ENCODE data around the gene CCNL2.
"Not testable (repeated sequence)": the region's sequence is repeated elsewhere in the genome, so short reads cannot be mapped to it uniquely, and the experiment has no call there.

- TF ChIP-seq CTCF (IDR thresholded peaks at IDR 0.05; ENCODE audit: poor library complexity); EZH2 (IDR thresholded peaks at IDR 0.05; ENCODE audit: borderline replicate concordance); EZH2phosphoT487 (IDR thresholded peaks at IDR 0.05; ENCODE audit: low read depth, severe bottlenecking, unreplicated experiment): not testable (repeated sequence)
Measured at GRCh38 chr1:1412311-1412902, 13.3 kb upstream of the CCNL2 start.

Data from hepatocyte (in vitro differentiated cells).